CD14-positive monocyte (primary cell): ENCODE results near the gene HOXB8. TPM values are rescaled to one million over a fixed set of nuclear protein-coding genes. Genes with fewer than 3 reads are reported as not detected.
A peak's percentile ranks its signal among the peaks of the same experiment; 100 is the strongest.

Experiments
- DNase-seq, 3 donors: peaks; one replicate each; pipeline ENCODE4 v3.0.0-alpha.2; 2011 to 2022
- H2AFZ ChIP-seq: 2 replicates; pipeline ENCODE4 v1.6.0; 2012; ENCODE audit warnings: mild to moderate bottlenecking, low read depth, low read length, inconsistent platforms; ENCODE audit not compliant: insufficient read depth, poor library complexity, severe bottlenecking
- H3K27ac ChIP-seq, 2 donors: 1 replicate in 1 of 2; 2 replicates in 1 of 2; pipeline ENCODE4 v1.5.1; 2012 to 2013; ENCODE audit warnings: low read length in 2 of 2, control low read depth in 1 of 2, inconsistent platforms in 1 of 2, low read depth in 1 of 2, mild to moderate bottlenecking in 1 of 2
- H3K27me3 ChIP-seq, 2 donors: one replicate each; pipeline versions ENCODE4 v1.6.0 to v1.6.1; 2011 to 2013; ENCODE audit warnings: low read length in 2 of 2; ENCODE audit not compliant: control insufficient read depth in 2 of 2, insufficient read depth in 2 of 2
- H3K36me3 ChIP-seq, 2 donors: replicated peaks in 1 of 2; 1 replicate in 1 of 2; 2 replicates in 1 of 2; pipeline versions ENCODE4 v1.5.1 to v1.6.1; 2012 to 2013; ENCODE audit warnings: low read length in 2 of 2, control low read depth in 1 of 2, inconsistent platforms in 1 of 2, mild to moderate bottlenecking in 1 of 2; ENCODE audit not compliant: insufficient read depth in 2 of 2, control insufficient read depth in 1 of 2
- H3K4me1 ChIP-seq, 2 donors: 1 replicate in 1 of 2; 2 replicates in 1 of 2; pipeline versions ENCODE4 v1.5.1 to v1.6.1; 2012 to 2013; ENCODE audit warnings: low read length in 2 of 2, control low read depth in 1 of 2, inconsistent platforms in 1 of 2, mild to moderate bottlenecking in 1 of 2, moderate library complexity in 1 of 2; ENCODE audit not compliant: insufficient read depth in 2 of 2, control insufficient read depth in 1 of 2
- H3K4me2 ChIP-seq: replicated peaks from 2 replicates; pipeline ENCODE3; 2012; ENCODE audit warnings: low read length, moderate library complexity, mild to moderate bottlenecking; ENCODE audit not compliant: poor library complexity, severe bottlenecking; ENCODE audit errors: extremely low read depth
- H3K4me3 ChIP-seq, 3 experiments: fragments of 200-600 bp in 1 of 3; sonication (generic) in 1 of 3; replicated peaks in 1 of 3; 1 replicate in 2 of 3; 2 replicates in 1 of 3; pipeline ENCODE4 v1.5.1; 2011 to 2013; ENCODE audit warnings: low read length in 3 of 3, mild to moderate bottlenecking in 3 of 3, control low read depth in 2 of 3, low read depth in 2 of 3, inconsistent platforms in 1 of 3, moderate library complexity in 1 of 3
- H3K79me2 ChIP-seq: 2 replicates; pipeline ENCODE4 v1.6.0; 2012; ENCODE audit warnings: mild to moderate bottlenecking, control low read depth, inconsistent platforms, low read length, moderate library complexity; ENCODE audit not compliant: insufficient read depth
- H3K9ac ChIP-seq: 2 replicates; pipeline ENCODE4 v1.6.0; 2017; ENCODE audit warnings: low read length, mild to moderate bottlenecking; ENCODE audit not compliant: insufficient read depth, poor library complexity, severe bottlenecking
- H3K9me3 ChIP-seq, 2 donors: replicated peaks in 1 of 2; 1 replicate in 1 of 2; 2 replicates in 1 of 2; pipeline versions ENCODE4 v1.5.1 to v1.6.1; 2012 to 2013; ENCODE audit warnings: low read length in 2 of 2, control low read depth in 1 of 2; ENCODE audit not compliant: control insufficient read depth in 1 of 2, insufficient read depth in 1 of 2
- H4K20me1 ChIP-seq: 2 replicates; pipeline ENCODE4 v1.6.0; 2012; ENCODE audit warnings: mild to moderate bottlenecking, low read length, control low read depth, moderate library complexity; ENCODE audit not compliant: insufficient read depth
- H3K27ac Mint-ChIP-seq, 7 donors: one replicate each; pipeline ENCODE4 v1.8.0; 2020; ENCODE audit warnings: mild to moderate bottlenecking in 7 of 7, mixed read lengths in 7 of 7, moderate library complexity in 6 of 7, inconsistent platforms in 2 of 7
- H3K27me3 Mint-ChIP-seq, 3 donors: one replicate each; pipeline ENCODE4 v1.8.0; 2021 to 2022; ENCODE audit warnings: low read depth in 3 of 3, mild to moderate bottlenecking in 3 of 3, mixed read lengths in 3 of 3, moderate library complexity in 3 of 3, inconsistent platforms in 1 of 3
- H3K36me3 Mint-ChIP-seq, 2 donors: one replicate each; pipeline ENCODE4 v1.8.0; 2020; ENCODE audit warnings: mixed read lengths in 2 of 2, inconsistent platforms in 1 of 2, mild to moderate bottlenecking in 1 of 2
- H3K4me1 Mint-ChIP-seq: one replicate; pipeline ENCODE4 v1.8.0; 2020; ENCODE audit warnings: mild to moderate bottlenecking, mixed read lengths
- H3K4me3 Mint-ChIP-seq, 2 donors: one replicate each; pipeline ENCODE4 v1.8.0; 2020; ENCODE audit warnings: mild to moderate bottlenecking in 2 of 2, mixed read lengths in 2 of 2, moderate library complexity in 1 of 2
- H3K9me3 Mint-ChIP-seq, 7 donors: one replicate each; pipeline ENCODE4 v1.8.0; 2020 to 2022; ENCODE audit warnings: mixed read lengths in 7 of 7, mild to moderate bottlenecking in 6 of 7, moderate library complexity in 6 of 7, inconsistent platforms in 2 of 7
- WGBS: methylation state at CpG from one replicate; pipeline ENCODE4 v1.1.5; 2013; ENCODE audit warnings: missing lambda C conversion rate; ENCODE audit not compliant: insufficient coverage; 5-methylcytosine and 5-hydroxymethylcytosine counted together
- intact Hi-C, 2 donors: fragments of 100-400 bp; cut with micrococcal nuclease; formaldehyde crosslinking; loops; one replicate each; pipeline versions ENCODE4 v1.15.0 to v1.15.1; 2023
- polyA plus RNA-seq, 3 donors: library from polyadenylated mRNA; depleted of rRNA in 1 of 3; unstranded in 2 of 3; stranded (reverse) in 1 of 3; fragments of 300-500 nt in 2 of 3; fragments of >200 nt in 1 of 3; fragmentation: Illumina TruSeq in 2 of 3; gene quantifications; 1 replicate in 2 of 3; 2 replicates in 1 of 3; pipeline ENCODE4 v1.2.3, GENCODE V29; 2012 to 2021
- TF ChIP-seq, protein P1 (sequence below): fragments of 200-600 bp; IDR thresholded peaks from one replicate; pipeline ENCODE4 v1.8.0; 2022; ENCODE audit warnings: antibody characterized with exemption, mild to moderate bottlenecking

The HOXB8 gene
- polyA plus RNA-seq, 3 donors = not detected

DNA sequence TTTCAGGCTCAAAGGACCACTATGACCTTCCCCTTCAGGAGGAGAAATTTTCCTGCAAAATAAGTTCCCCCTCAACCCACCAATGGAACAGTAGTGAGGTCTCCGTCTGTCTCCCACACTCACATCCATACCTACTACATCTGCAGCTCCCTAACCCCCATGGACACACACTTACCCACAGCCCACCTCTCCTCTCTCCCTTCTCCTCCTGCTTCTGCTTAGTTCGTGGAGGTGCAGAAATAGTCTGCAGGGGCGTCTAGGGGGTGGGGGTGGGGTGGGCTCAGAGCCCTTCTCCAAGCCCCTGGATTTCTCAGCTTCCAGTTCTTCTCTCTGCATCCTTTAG lies 45.9 kb downstream of the HOXB8 start:
- Histone ChIP-seq H4K20me1 (no peaks in the 10 kb centered on the region), H3K36me3 (no peaks in the 10 kb centered on the region), H2AFZ (no peak overlapping the region), H3K4me2 (no peak overlapping the region), H3K79me2 (no peaks in the 10 kb centered on the region), H3K9me3 (no peaks in the 10 kb centered on the region), H3K4me3 (no peak overlapping the region), H3K27ac (no peak overlapping the region), H3K4me1 (peaks cover 0 to 4% of the 10 kb centered on the region in 2 donors), H3K27me3 (peaks cover 60 to 95% of the 10 kb centered on the region in 2 donors), H3K9ac (no peak overlapping the region)
- Mint-ChIP-seq H3K27ac (no peak overlapping the region), H3K36me3 (peaks cover 2 to 8% of the 10 kb centered on the region in 2 donors), H3K4me3 (peak overlapping the region in 1 of 2 donors; percentile 75), H3K27me3 (peaks cover 0 to 39% (median 17%) of the 10 kb centered on the region in 3 donors), H3K9me3 (peaks cover 0 to 6% (median 2%) of the 10 kb centered on the region in 7 donors), H3K4me1 (peaks cover 8% of the 10 kb centered on the region)
- no CpG with 5 or more reads among the region's 3 CpGs for WGBS
- no peak for DNase-seq
- TF ChIP-seq, protein P1, sequence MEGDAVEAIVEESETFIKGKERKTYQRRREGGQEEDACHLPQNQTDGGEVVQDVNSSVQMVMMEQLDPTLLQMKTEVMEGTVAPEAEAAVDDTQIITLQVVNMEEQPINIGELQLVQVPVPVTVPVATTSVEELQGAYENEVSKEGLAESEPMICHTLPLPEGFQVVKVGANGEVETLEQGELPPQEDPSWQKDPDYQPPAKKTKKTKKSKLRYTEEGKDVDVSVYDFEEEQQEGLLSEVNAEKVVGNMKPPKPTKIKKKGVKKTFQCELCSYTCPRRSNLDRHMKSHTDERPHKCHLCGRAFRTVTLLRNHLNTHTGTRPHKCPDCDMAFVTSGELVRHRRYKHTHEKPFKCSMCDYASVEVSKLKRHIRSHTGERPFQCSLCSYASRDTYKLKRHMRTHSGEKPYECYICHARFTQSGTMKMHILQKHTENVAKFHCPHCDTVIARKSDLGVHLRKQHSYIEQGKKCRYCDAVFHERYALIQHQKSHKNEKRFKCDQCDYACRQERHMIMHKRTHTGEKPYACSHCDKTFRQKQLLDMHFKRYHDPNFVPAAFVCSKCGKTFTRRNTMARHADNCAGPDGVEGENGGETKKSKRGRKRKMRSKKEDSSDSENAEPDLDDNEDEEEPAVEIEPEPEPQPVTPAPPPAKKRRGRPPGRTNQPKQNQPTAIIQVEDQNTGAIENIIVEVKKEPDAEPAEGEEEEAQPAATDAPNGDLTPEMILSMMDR = no peak
- intact Hi-C loops = no loop called here

DNA sequence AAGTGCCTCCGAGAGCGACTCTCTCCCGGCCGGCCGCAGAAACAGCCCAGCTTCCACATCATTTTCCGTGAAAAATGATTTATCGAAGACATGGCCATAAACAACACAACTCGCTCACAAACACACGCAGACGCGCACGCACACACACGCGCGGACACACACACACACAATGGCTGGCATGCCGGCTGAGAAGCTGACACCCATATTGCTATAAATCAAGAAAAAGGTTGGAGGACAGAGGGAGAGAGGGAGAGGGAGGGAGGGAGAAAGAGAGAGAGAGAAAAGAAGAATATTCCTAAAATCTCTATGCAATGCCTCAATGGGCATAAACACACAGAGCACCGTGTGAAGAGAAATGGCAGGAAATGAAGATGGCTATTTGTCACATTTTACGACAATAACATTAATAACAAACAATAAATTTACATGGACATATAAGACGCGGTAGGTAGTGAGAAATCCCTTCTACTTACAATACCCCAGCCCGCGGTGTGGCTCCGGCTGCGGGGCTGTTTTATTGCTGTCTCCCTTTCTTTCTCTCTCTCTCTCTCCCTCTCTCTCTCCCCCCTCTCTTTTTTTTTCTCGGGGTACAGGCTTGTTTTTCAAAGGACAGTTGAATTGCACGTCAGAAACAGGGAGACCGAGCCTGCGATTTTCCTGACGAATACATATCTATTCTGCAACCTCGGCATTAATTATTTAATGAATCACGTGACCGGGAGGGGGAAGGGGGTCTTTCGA lies 46.4 kb downstream of the HOXB8 start:
- H3K4me2 ChIP-seq = no peak overlapping the region
- 0% methylated on average over 6 of the region's 33 CpGs for WGBS
- no peak overlapping the region for H3K9ac ChIP-seq
- H3K4me3 Mint-ChIP-seq = peak overlapping the region in 1 of 2 donors; percentile 88
- intact Hi-C loops = no loop called here
- peaks cover 0 to 9% (median 2%) of the 10 kb centered on the region in 7 donors for H3K9me3 Mint-ChIP-seq
- H4K20me1 ChIP-seq = no peaks in the 10 kb centered on the region
- H3K27ac Mint-ChIP-seq = no peak overlapping the region
- H2AFZ ChIP-seq = no peak overlapping the region
- TF ChIP-seq, protein P1 = no peak
- peaks cover 8% of the 10 kb centered on the region for H3K4me1 Mint-ChIP-seq
- H3K9me3 ChIP-seq = no peaks in the 10 kb centered on the region
- peaks cover 0 to 4% of the 10 kb centered on the region in 2 donors for H3K4me1 ChIP-seq
- H3K36me3 ChIP-seq = no peaks in the 10 kb centered on the region
- H3K36me3 Mint-ChIP-seq = peaks cover 2 to 10% of the 10 kb centered on the region in 2 donors
- no peak for DNase-seq
- no peaks in the 10 kb centered on the region for H3K79me2 ChIP-seq
- H3K4me3 ChIP-seq = no peak overlapping the region
- peaks cover 57 to 95% of the 10 kb centered on the region in 2 donors for H3K27me3 ChIP-seq
- no peak overlapping the region for H3K27ac ChIP-seq
- H3K27me3 Mint-ChIP-seq = peaks cover 3 to 37% (median 16%) of the 10 kb centered on the region in 3 donors
